WTC11 (cell line): ENCODE results near the gene IL17RB. TPM values are rescaled to one million over a fixed set of nuclear protein-coding genes. Genes with fewer than 3 reads are reported as not detected.

Experiments
- ATAC-seq: fragments of 200-7000 bp; cut with Tn5 transposase; 2 replicates; pipeline ENCODE4 v1.10.0; 2021; ENCODE audit warnings: mild to moderate bottlenecking, moderate library complexity
- CTCF ChIA-PET: fragments of 300-600 bp; sonication (Branson Sonifier 250); formaldehyde crosslinking; loops from one replicate; lab custom pipeline; 2021; ENCODE audit warnings: antibody characterized with exemption; lab: Charles Lee
- POLR2A ChIA-PET: fragments of 350-600 bp; sonication (Branson Sonifier 250); formaldehyde crosslinking; loops from one replicate; lab custom pipeline; 2021; ENCODE audit warnings: antibody characterized with exemption; lab: Charles Lee
- DNase-seq: peaks from one replicate; pipeline ENCODE4 v3.0.0; 2021; ENCODE audit warnings: low spot score
- H3K27ac Mint-ChIP-seq: 2 replicates; pipeline ENCODE4 v1.8.0; 2021; ENCODE audit warnings: mixed read lengths
- H3K27me3 Mint-ChIP-seq: 2 replicates; pipeline ENCODE4 v1.8.0; 2021; ENCODE audit warnings: low read depth, mild to moderate bottlenecking, moderate library complexity, mixed read lengths
- H3K36me3 Mint-ChIP-seq: 2 replicates; pipeline ENCODE4 v1.8.0; 2021; ENCODE audit warnings: mixed read lengths
- H3K4me1 Mint-ChIP-seq: 2 replicates; pipeline ENCODE4 v1.8.0; 2022; ENCODE audit warnings: mixed read lengths
- H3K4me3 Mint-ChIP-seq: 2 replicates; pipeline ENCODE4 v1.8.0; 2021; ENCODE audit warnings: mild to moderate bottlenecking, moderate library complexity, mixed read lengths
- H3K9me3 Mint-ChIP-seq: 2 replicates; pipeline ENCODE4 v1.8.0; 2021; ENCODE audit warnings: mixed read lengths
- CBFB ChIP-seq: sonication (generic); formaldehyde crosslinking; IDR thresholded peaks from 2 replicates; pipeline ENCODE4 v1.8.1; 2022; ENCODE audit warnings: mild to moderate bottlenecking, low read depth, missing genetic modification reagents
- ELF4 ChIP-seq: sonication (generic); formaldehyde crosslinking; IDR thresholded peaks from 2 replicates; pipeline ENCODE4 v1.8.1; 2022; ENCODE audit warnings: low read depth, mild to moderate bottlenecking, moderate library complexity, missing genetic modification reagents
- FOXK1 ChIP-seq: sonication (generic); formaldehyde crosslinking; IDR thresholded peaks from 2 replicates; pipeline ENCODE4 v1.8.0; 2022; ENCODE audit warnings: mild to moderate bottlenecking, moderate library complexity, missing genetic modification reagents
- GABPB1 ChIP-seq: sonication (generic); formaldehyde crosslinking; IDR thresholded peaks from 2 replicates; pipeline ENCODE4 v1.8.1; 2023; ENCODE audit warnings: mild to moderate bottlenecking, missing genetic modification reagents
- GTF2I ChIP-seq: fragments of 250-450 bp; sonication (Bioruptor Pico); conservative IDR thresholded peaks from 2 replicates; pipeline ENCODE4 v1.4.0; 2021; ENCODE audit warnings: mild to moderate bottlenecking
- HMGA2 ChIP-seq: fragments of 250-450 bp; sonication (Bioruptor Pico); IDR thresholded peaks from 2 replicates; pipeline ENCODE4 v1.4.0; 2021; ENCODE audit warnings: mild to moderate bottlenecking, moderate library complexity
- JAZF1 ChIP-seq: fragments of 250-450 bp; sonication (Bioruptor Pico); IDR thresholded peaks from 2 replicates; pipeline ENCODE4 v1.9.0; 2021; ENCODE audit warnings: moderate library complexity, mild to moderate bottlenecking, inconsistent platforms
- NR2C2 ChIP-seq: sonication (generic); formaldehyde crosslinking; IDR thresholded peaks from 2 replicates; pipeline ENCODE4 v1.8.0; 2022; ENCODE audit warnings: mild to moderate bottlenecking, missing genetic modification reagents
- TP53 ChIP-seq: sonication (generic); formaldehyde crosslinking; IDR thresholded peaks from 2 replicates; pipeline ENCODE4 v1.8.1; 2023; ENCODE audit warnings: mild to moderate bottlenecking, missing genetic modification reagents
- ZNF138 ChIP-seq: sonication (generic); formaldehyde crosslinking; conservative IDR thresholded peaks from 2 replicates; pipeline ENCODE4 v1.8.1; 2022; ENCODE audit warnings: mild to moderate bottlenecking, moderate library complexity, missing genetic modification reagents
- ZNF671 ChIP-seq: fragments of 250-450 bp; sonication (Bioruptor Pico); IDR thresholded peaks from 2 replicates; pipeline ENCODE4 v1.8.0; 2021; ENCODE audit warnings: mild to moderate bottlenecking
- total RNA-seq: library from RNA; stranded (reverse); gene quantifications from 3 replicates; pipeline ENCODE4 v1.2.3, GENCODE V29; 2021
- TF ChIP-seq, protein P1 (sequence below): sonication (generic); formaldehyde crosslinking; IDR thresholded peaks from 2 replicates; pipeline ENCODE4 v1.8.1; 2022; ENCODE audit warnings: mild to moderate bottlenecking, missing genetic modification reagents, moderate library complexity, borderline replicate concordance
- TF ChIP-seq, protein P2 (sequence below): sonication (generic); formaldehyde crosslinking; IDR thresholded peaks from 2 replicates; pipeline ENCODE4 v1.8.0; 2022; ENCODE audit warnings: mild to moderate bottlenecking, missing genetic modification reagents
- TF ChIP-seq, protein P3 (sequence below): sonication (generic); formaldehyde crosslinking; IDR thresholded peaks from 2 replicates; pipeline ENCODE4 v1.8.0; 2022; ENCODE audit warnings: missing genetic modification reagents
- TF ChIP-seq, protein P4 (sequence below): sonication (generic); formaldehyde crosslinking; IDR thresholded peaks from 2 replicates; pipeline ENCODE4 v1.8.1; 2023; ENCODE audit warnings: mild to moderate bottlenecking, missing genetic modification reagents
- TF ChIP-seq, protein P5 (sequence below): fragments of 200-600 bp; IDR thresholded peaks from 2 replicates; pipeline ENCODE4 v1.8.0; 2022; ENCODE audit warnings: antibody characterized with exemption
- TF ChIP-seq, protein P6 (sequence below): sonication (generic); formaldehyde crosslinking; conservative IDR thresholded peaks from 2 replicates; pipeline ENCODE4 v1.8.1; 2022; ENCODE audit warnings: mild to moderate bottlenecking, missing genetic modification reagents

IL17RB gene
- total RNA-seq, 1 experiment from 2014 or later, result 5.6 TPM

DNA sequence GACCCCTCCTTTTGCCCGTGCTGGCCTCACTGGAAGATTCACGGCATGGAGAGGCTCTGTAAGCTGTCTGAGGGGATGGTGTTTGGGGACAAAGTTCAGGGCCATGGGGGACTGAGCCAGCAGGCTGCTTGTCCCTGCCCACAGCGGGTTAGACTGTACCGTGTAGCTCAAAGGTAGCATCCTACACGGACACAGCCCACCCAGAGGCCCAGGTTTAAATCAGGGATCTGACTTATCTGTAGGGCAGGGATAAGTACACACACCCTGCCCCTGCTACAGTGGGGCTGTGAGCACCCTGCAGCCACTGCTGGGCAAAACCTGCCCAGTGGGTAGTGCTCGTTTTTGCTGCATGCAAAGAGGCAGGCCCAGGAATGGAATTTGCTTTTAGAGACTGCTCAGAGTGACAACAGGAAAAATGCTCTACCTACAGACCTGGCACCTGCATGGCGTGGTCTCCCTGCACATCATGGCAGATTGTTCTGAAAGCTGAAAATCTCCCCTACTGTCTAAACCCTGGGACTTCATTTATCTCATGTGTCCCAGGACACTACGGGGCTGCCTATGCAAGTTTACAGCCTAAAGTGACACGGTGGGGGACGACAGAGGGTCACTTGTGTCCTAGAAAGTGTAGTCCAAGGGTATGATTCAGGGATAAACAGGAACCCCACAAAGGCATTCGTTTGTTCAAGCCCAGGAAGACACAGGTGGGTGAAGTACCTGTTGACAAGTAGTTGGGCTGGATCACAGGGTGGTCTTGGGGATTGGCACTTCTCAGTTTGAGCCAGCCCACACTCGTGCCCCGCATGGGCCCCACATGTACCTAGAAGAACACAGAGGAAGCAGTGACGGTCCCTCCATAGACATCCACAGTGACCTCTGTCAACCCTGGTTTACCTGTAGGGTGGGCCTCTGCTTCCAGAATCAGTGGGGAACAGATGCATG, 27.9 kb upstream of the IL17RB start:
- H3K36me3 Mint-ChIP-seq, result no peaks in the 10 kb centered on the region; the same call in 1 of the 2 replicates
- H3K27ac Mint-ChIP-seq, result no peak overlapping the region
- ChIA-PET CTCF (no interaction called here), POLR2A (no interaction called here)
- H3K27me3 Mint-ChIP-seq, result no peaks in the 10 kb centered on the region
- DNase-seq (no peak), ATAC-seq (no peak)
- H3K9me3 Mint-ChIP-seq, result no peaks in the 10 kb centered on the region
- TF ChIP-seq ELF4 (no peak), HMGA2 (no peak), GTF2I (no peak), GABPB1 (CRISPR knock-in tag) (peak; percentile 51; the same call in 1 of the 2 replicates)
- TF ChIP-seq, protein P1, sequence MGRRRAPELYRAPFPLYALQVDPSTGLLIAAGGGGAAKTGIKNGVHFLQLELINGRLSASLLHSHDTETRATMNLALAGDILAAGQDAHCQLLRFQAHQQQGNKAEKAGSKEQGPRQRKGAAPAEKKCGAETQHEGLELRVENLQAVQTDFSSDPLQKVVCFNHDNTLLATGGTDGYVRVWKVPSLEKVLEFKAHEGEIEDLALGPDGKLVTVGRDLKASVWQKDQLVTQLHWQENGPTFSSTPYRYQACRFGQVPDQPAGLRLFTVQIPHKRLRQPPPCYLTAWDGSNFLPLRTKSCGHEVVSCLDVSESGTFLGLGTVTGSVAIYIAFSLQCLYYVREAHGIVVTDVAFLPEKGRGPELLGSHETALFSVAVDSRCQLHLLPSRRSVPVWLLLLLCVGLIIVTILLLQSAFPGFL (CRISPR knock-in tag), result no peak
- TF ChIP-seq, protein P2, sequence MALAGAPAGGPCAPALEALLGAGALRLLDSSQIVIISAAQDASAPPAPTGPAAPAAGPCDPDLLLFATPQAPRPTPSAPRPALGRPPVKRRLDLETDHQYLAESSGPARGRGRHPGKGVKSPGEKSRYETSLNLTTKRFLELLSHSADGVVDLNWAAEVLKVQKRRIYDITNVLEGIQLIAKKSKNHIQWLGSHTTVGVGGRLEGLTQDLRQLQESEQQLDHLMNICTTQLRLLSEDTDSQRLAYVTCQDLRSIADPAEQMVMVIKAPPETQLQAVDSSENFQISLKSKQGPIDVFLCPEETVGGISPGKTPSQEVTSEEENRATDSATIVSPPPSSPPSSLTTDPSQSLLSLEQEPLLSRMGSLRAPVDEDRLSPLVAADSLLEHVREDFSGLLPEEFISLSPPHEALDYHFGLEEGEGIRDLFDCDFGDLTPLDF, result no peak
- TF ChIP-seq, protein P3, sequence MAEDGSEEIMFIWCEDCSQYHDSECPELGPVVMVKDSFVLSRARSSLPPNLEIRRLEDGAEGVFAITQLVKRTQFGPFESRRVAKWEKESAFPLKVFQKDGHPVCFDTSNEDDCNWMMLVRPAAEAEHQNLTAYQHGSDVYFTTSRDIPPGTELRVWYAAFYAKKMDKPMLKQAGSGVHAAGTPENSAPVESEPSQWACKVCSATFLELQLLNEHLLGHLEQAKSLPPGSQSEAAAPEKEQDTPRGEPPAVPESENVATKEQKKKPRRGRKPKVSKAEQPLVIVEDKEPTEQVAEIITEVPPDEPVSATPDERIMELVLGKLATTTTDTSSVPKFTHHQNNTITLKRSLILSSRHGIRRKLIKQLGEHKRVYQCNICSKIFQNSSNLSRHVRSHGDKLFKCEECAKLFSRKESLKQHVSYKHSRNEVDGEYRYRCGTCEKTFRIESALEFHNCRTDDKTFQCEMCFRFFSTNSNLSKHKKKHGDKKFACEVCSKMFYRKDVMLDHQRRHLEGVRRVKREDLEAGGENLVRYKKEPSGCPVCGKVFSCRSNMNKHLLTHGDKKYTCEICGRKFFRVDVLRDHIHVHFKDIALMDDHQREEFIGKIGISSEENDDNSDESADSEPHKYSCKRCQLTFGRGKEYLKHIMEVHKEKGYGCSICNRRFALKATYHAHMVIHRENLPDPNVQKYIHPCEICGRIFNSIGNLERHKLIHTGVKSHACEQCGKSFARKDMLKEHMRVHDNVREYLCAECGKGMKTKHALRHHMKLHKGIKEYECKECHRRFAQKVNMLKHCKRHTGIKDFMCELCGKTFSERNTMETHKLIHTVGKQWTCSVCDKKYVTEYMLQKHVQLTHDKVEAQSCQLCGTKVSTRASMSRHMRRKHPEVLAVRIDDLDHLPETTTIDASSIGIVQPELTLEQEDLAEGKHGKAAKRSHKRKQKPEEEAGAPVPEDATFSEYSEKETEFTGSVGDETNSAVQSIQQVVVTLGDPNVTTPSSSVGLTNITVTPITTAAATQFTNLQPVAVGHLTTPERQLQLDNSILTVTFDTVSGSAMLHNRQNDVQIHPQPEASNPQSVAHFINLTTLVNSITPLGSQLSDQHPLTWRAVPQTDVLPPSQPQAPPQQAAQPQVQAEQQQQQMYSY (CRISPR knock-in tag), result no peak
- TF ChIP-seq, protein P4, sequence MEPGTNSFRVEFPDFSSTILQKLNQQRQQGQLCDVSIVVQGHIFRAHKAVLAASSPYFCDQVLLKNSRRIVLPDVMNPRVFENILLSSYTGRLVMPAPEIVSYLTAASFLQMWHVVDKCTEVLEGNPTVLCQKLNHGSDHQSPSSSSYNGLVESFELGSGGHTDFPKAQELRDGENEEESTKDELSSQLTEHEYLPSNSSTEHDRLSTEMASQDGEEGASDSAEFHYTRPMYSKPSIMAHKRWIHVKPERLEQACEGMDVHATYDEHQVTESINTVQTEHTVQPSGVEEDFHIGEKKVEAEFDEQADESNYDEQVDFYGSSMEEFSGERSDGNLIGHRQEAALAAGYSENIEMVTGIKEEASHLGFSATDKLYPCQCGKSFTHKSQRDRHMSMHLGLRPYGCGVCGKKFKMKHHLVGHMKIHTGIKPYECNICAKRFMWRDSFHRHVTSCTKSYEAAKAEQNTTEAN (CRISPR knock-in tag), result no peak
- no peaks in the 10 kb centered on the region for H3K4me1 Mint-ChIP-seq
- H3K4me3 Mint-ChIP-seq, result no peak overlapping the region

DNA sequence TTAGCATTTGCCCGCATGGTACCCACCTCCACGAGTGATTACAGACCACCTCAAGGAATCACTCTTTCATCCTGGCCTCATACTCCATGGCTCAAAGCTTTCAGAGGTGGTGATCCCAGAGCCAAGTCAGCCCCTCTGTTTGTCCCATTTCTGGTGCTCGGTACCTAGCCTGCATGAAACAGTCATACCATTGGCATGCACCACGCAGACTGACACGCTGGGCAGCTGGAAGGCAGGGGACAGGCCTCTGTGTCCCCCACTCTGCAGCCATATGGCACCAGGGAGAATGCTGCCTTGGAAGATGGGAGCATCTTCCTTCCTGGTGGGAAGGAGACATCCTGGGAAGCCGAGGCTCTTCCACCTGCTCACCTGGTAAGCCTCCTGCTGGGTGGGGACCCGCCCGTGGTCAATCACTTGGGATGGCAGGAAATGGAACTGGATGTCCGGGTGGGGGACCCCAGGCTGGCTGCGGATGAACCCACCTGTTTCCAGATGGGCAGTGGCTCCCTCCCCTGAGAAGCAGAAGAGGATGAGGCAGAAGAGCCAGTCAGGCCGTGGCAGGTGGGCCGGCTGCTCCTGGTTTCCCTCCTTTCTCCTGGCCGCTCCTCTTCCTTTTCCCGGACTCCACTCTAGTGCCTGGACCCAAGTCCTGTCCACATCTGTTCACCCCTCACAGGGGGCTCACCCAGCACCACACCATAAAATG, 27.1 kb upstream of the IL17RB start:
- no peak for DNase-seq
- H3K4me1 Mint-ChIP-seq, result peaks cover 5% of the 10 kb centered on the region
- no peaks in the 10 kb centered on the region for H3K27me3 Mint-ChIP-seq
- ATAC-seq, result no peak
- TF ChIP-seq, protein P5, sequence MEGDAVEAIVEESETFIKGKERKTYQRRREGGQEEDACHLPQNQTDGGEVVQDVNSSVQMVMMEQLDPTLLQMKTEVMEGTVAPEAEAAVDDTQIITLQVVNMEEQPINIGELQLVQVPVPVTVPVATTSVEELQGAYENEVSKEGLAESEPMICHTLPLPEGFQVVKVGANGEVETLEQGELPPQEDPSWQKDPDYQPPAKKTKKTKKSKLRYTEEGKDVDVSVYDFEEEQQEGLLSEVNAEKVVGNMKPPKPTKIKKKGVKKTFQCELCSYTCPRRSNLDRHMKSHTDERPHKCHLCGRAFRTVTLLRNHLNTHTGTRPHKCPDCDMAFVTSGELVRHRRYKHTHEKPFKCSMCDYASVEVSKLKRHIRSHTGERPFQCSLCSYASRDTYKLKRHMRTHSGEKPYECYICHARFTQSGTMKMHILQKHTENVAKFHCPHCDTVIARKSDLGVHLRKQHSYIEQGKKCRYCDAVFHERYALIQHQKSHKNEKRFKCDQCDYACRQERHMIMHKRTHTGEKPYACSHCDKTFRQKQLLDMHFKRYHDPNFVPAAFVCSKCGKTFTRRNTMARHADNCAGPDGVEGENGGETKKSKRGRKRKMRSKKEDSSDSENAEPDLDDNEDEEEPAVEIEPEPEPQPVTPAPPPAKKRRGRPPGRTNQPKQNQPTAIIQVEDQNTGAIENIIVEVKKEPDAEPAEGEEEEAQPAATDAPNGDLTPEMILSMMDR, result no peak
- TF ChIP-seq, protein P6, sequence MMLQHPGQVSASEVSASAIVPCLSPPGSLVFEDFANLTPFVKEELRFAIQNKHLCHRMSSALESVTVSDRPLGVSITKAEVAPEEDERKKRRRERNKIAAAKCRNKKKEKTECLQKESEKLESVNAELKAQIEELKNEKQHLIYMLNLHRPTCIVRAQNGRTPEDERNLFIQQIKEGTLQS (CRISPR knock-in tag), result no peak
- TF ChIP-seq CBFB (CRISPR knock-in tag) (no peak), NR2C2 (CRISPR knock-in tag) (no peak), TP53 (no peak), ZNF138 (CRISPR knock-in tag) (no peak), JAZF1 (no peak), ZNF671 (CRISPR knock-in tag) (no peak), FOXK1 (CRISPR knock-in tag) (no peak)
- TF ChIP-seq, protein P2, result no peak
- ChIA-PET CTCF (no interaction called here), POLR2A (no interaction called here)
- no peaks in the 10 kb centered on the region for H3K9me3 Mint-ChIP-seq
- H3K27ac Mint-ChIP-seq, result no peak overlapping the region
- H3K4me3 Mint-ChIP-seq, result no peak overlapping the region
- H3K36me3 Mint-ChIP-seq, result no peaks in the 10 kb centered on the region; the same call in 1 of the 2 replicates
